NCI-H526 (cell line): ENCODE data around the gene NR4A3.

ENCODE experiments used
- DNase-seq, 2 experiments: peaks; one replicate each; lab custom pipeline; 2025; lab: John Stamatoyannopoulos, UW

NR4A3 gene

DNA sequence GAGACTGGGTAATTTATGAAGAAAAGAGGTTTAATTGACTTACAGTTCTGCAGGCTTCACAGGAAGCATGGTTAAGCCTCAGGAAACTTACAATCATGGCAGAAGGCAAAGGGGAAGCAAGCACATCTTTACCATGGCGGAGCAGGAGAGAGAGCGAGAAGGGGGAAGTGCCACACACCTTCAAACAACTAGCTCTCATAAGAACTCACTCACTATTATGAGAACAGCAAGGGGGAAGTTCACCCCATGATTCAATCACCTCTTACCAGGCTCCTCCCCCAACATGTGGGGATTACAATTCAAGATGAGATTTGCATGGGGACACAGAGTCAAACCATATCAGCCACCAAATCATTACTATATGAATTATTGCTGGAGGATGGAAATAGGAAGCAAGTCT, 54.5 kb downstream of the NR4A3 start:
- DNase-seq, result peak in 1 of 2 experiments; percentile 5

- no peak for DNase-seq
Observed at GRCh38 chr9:99878651-99879050, 57.0 kb downstream of the NR4A3 start.

DNA sequence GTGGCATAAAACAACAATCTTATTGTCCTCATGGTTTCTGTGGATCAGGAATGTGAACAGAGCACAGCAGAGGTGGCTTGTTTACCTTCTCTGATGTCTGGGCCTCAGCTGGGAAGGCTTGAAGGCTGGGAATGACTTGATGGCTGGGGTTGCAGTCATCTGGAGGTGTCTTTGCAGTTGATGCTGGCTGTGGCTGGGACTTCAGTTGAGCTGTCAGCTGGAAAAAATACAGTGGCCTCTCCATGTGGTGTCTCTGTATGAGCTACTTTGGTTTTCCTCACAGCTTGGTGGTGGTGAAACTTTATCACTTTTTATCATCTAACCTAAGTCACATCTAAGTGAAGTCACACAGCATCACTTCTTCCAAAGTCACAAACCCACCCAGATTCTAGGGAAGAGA, 60.1 kb downstream of the NR4A3 start:
- DNase-seq, result no peak

- DNase-seq, result no peak
Observed at GRCh38 chr9:99885747-99886146, 64.1 kb downstream of the NR4A3 start.

- DNase-seq, result no peak
Observed at GRCh38 chr9:99889120-99889519, 67.4 kb downstream of the NR4A3 start.

GRCh38 chr9:99894826-99895225, 73.1 kb downstream of the NR4A3 start:
- no peak for DNase-seq

GRCh38 chr9:99895510-99895909, 73.8 kb downstream of the NR4A3 start:
- no peak for DNase-seq

- no peak for DNase-seq
Observed at GRCh38 chr9:99896119-99896518, 74.4 kb downstream of the NR4A3 start.

DNA sequence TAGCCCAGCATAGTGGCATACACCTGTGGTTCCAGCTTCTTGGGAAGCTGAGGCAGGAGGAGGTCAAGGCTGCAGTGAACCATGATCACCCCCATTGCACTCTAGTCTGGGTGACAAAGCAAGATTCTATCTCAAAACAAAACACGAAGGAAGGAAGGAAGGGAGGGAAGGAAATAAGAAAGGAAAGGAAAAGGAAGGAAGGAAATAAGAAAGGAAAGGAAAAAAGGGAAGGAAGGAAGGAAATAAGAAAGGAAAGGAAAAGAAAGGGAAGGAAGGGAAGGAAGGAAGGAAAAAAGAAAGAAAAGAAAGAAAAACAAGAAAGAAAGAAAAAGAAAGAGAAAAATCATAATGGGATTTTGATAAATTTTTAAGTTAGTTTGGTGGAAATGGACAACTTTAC, 81.7 kb downstream of the NR4A3 start:
- no peak for DNase-seq

DNA sequence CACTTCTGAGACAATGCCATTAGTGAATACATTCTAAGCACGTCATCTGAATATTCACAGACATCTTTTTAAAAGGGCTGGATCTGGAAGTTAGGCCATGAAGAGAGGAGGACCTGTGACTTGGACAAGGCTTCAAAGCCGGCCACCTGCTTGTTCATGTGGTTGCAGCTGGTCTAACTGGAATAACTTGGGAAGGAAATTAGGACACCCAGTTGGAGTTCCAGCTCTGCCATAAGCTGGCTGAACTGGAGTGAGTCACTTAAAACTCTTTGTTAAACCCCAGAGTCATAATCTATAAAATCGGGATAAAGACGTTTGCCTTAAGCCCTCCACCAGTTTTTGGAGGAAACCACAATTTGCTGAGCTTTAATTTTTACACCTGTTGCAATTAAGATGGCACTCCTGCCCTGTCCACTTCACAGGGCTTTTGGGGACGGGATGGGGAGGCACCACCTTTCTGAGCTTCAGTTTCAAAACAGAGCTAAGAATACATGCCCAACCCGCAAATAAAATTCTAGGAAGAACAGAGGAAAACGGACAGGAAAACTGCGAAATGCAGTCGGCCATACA, 84.2 kb downstream of the NR4A3 start:
- peak; percentile 27 to 47 for DNase-seq

DNA sequence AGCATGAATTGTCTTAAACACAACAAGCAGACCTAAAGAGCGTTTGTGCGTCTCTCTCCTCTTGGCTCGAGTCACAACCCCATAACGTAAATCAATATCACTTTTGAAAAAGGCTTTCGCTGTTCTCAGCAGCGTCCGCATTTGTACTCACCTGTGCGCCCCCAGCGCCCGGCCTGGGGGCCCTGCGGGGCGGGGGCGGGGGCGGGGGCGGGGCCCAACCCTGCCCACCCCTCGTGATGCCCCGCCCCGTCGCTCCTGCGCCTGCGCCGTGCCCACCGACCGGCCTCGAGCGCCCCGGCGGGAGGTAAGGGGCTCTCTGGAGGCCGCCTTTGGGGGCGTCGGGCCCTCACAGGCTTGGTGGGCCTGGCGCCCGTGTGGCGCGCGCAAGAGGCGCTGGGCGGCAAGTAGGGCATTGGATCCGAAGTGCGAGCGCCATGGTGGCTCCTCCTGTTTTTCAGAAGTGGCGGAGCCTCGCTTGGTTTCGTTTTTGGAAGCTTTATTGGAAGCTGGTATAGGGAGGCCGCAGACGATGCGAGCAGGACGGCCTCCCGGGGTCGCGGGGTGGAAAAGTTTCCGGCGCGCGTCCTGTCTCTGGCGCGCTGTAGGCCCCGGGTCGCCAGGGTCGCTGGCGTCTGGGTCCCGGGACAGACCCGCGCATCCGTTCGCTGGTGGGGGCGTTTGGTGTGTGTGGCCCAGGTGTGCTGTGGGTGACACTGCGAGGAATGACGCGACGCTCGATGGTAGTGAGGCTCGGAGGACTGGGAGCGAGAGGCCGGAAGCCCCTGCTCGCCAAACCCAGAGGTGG, 84.9 kb downstream of the NR4A3 start, which contains the start of gene STX17:
TSS of gene STX17 (plus strand) at position 252 of the 805 bp plus-strand sequence. CDS start 8,586 bp downstream, outside the sequence.
- peak; percentile 64 to 82 for DNase-seq

DNA sequence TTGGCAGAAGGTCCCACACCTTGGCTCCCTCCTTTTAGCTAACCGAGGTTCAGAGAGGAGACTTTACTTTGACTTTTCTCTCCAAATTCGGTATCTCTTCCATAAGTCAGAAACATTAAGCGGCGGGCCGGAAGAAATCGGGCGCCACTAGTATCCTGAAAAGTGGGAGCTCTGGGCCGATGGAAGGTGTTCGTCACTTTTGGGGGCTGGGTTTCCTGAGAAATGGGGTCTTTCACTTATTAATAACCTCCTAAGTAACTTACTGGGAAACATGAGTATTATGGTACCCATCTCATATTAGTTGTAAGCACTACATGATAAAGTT, 85.5 kb downstream of the NR4A3 start:
- DNase-seq, result no peak

DNA sequence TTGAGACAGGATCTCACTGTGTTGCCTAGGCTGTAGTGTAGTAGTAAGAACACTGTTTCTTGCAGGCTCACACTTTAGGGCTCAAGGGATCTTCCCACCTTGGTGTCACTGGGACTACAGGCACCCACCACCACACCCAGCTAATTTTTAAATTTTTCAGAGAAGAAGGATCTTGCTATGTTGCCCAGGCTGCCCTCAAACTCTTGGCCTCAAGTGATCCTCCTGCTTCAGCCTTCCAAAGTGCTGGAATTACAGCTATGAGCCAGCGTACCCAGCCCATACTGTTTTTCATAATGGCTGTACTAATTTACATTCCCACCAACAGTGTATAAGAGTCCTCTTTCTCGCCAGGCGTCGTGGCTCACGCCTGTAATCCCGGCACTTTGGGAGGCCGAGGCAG, 89.9 kb downstream of the NR4A3 start:
- DNase-seq, result peak in 1 of 2 experiments; percentile 22
